Measurements from ENCODE around the gene OR2H2. TPM values are rescaled to one million over a fixed set of nuclear protein-coding genes. Genes with fewer than 3 reads are reported as not detected.

Gene OR2H2
- total RNA-seq, 1 experiment from 2014 or later, result not detected

DNA sequence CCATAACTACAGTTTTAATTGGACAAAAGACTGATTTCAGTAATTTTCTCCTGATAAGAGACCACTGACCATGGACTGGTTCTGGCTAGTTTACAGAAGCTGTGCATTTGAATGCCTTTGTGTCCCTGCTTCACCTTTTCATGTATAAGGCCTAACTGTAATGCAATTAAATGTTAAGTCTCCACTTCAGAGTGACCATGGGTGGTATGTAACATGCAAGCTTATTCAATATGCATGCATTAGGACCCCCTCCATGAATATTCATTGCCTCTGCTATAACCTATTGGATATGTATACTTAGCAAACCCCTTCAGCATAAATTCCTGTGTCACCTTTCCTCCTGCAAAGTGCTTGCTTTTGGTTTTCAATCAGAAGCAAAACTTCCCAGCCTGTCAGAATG lies 27.6 kb upstream of the OR2H2 start:
- no peak overlapping the region for H3K27ac Mint-ChIP-seq (ENCODE audit: unreplicated experiment)
- CTCF ChIA-PET, result no interaction called here
- no peak overlapping the region for H3K4me3 Mint-ChIP-seq (ENCODE audit: unreplicated experiment)
- Histone ChIP-seq H3K9me3 (no peaks in the 10 kb centered on the region), H3K36me3 (ENCODE audit: control insufficient read depth, insufficient read depth, low read length) (no peaks in the 10 kb centered on the region), H3K4me1 (peaks cover 20% of the 10 kb centered on the region; the same call in 1 of the 2 replicates), H3K27me3 (replicated peaks; ENCODE audit: control insufficient read depth, insufficient read depth, low read length) (no peaks in the 10 kb centered on the region), H3K4me3 (ENCODE audit: low read depth, low read length) (no peak overlapping the region)
- DNase-seq, result no peak
- no TSS peak for BruUV-seq (replicated peaks)
- H3K36me3 Mint-ChIP-seq (ENCODE audit: insufficient read depth, unreplicated experiment), result no peaks in the 10 kb centered on the region
- no peaks in the 10 kb centered on the region for H3K27me3 Mint-ChIP-seq (ENCODE audit: insufficient read depth, unreplicated experiment)
- H3K4me1 Mint-ChIP-seq (ENCODE audit: low read depth, unreplicated experiment), result peaks cover 21% of the 10 kb centered on the region
- intact Hi-C loops (cut with micrococcal nuclease; ENCODE audit: unreplicated experiment), result no loop called here
- peaks cover 34% of the 10 kb centered on the region for H3K9me3 Mint-ChIP-seq (ENCODE audit: unreplicated experiment)
- TF ChIP-seq, protein P1, sequence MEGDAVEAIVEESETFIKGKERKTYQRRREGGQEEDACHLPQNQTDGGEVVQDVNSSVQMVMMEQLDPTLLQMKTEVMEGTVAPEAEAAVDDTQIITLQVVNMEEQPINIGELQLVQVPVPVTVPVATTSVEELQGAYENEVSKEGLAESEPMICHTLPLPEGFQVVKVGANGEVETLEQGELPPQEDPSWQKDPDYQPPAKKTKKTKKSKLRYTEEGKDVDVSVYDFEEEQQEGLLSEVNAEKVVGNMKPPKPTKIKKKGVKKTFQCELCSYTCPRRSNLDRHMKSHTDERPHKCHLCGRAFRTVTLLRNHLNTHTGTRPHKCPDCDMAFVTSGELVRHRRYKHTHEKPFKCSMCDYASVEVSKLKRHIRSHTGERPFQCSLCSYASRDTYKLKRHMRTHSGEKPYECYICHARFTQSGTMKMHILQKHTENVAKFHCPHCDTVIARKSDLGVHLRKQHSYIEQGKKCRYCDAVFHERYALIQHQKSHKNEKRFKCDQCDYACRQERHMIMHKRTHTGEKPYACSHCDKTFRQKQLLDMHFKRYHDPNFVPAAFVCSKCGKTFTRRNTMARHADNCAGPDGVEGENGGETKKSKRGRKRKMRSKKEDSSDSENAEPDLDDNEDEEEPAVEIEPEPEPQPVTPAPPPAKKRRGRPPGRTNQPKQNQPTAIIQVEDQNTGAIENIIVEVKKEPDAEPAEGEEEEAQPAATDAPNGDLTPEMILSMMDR (IDR thresholded peaks at IDR 0.05; ENCODE audit: insufficient read depth in 1 of 2, low read depth in 1 of 2, low read length in 1 of 2, severe bottlenecking in 1 of 2, unreplicated experiment in 1 of 2), result no peak
- POLR2A ChIA-PET, result no interaction called here

DNA sequence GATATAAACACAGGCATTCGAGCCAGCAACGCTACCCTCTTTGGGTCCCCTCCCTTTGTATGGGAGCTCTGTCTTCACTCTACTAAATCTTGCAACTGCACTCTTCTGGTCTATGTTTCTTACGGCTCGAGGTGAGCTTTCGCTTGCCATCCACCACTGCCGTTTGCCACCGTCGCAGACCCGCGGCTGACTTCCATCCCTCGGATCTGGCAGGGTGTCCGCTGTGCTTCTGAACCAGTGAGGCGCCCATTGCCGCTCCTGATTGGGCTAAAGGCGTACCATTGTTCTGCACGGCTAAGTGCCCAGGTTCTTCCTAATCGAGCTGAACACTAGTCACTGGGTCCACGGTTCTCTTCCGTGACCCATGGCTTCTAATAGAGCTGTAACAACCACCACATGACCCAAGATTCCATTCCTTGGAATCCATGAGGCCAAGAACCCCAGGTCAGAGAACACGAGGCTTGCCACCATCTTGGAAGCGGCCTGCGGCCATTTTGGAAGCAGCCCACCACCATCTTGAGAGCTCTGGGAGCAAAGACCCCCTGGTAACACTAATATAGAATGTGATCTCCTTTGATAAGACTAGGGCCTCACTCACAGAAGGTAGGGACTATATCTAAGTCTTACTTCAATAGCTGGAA lies 26.4 kb upstream of the OR2H2 start:
- Mint-ChIP-seq H3K9me3 (ENCODE audit: unreplicated experiment) (peaks cover 35% of the 10 kb centered on the region), H3K4me3 (ENCODE audit: unreplicated experiment) (no peak overlapping the region), H3K27me3 (ENCODE audit: insufficient read depth, unreplicated experiment) (no peaks in the 10 kb centered on the region), H3K36me3 (ENCODE audit: insufficient read depth, unreplicated experiment) (no peaks in the 10 kb centered on the region), H3K27ac (ENCODE audit: unreplicated experiment) (no peak overlapping the region), H3K4me1 (ENCODE audit: low read depth, unreplicated experiment) (peaks cover 21% of the 10 kb centered on the region)
- no peaks in the 10 kb centered on the region for H3K27me3 ChIP-seq (replicated peaks; ENCODE audit: control insufficient read depth, insufficient read depth, low read length)
- DNase-seq, result no peak
- ChIA-PET POLR2A (no interaction called here), CTCF (interaction anchor here (1.0 kb wide), 1 partner anchor 95 kb away, joined by 3 read pairs; no protein-coding TSS in a partner anchor)
- TF ChIP-seq, protein P1 (IDR thresholded peaks at IDR 0.05; ENCODE audit: insufficient read depth in 1 of 2, low read depth in 1 of 2, low read length in 1 of 2, severe bottlenecking in 1 of 2, unreplicated experiment in 1 of 2), result no peak
- H3K36me3 ChIP-seq (ENCODE audit: control insufficient read depth, insufficient read depth, low read length), result no peaks in the 10 kb centered on the region
- BruUV-seq (replicated peaks), result no TSS peak
- intact Hi-C loops (cut with micrococcal nuclease; ENCODE audit: unreplicated experiment), result no loop called here
- H3K4me3 ChIP-seq (ENCODE audit: low read depth, low read length), result no peak overlapping the region
- H3K4me1 ChIP-seq, result peaks cover 20% of the 10 kb centered on the region; the same call in 1 of the 2 replicates
- no peaks in the 10 kb centered on the region for H3K9me3 ChIP-seq

DNA sequence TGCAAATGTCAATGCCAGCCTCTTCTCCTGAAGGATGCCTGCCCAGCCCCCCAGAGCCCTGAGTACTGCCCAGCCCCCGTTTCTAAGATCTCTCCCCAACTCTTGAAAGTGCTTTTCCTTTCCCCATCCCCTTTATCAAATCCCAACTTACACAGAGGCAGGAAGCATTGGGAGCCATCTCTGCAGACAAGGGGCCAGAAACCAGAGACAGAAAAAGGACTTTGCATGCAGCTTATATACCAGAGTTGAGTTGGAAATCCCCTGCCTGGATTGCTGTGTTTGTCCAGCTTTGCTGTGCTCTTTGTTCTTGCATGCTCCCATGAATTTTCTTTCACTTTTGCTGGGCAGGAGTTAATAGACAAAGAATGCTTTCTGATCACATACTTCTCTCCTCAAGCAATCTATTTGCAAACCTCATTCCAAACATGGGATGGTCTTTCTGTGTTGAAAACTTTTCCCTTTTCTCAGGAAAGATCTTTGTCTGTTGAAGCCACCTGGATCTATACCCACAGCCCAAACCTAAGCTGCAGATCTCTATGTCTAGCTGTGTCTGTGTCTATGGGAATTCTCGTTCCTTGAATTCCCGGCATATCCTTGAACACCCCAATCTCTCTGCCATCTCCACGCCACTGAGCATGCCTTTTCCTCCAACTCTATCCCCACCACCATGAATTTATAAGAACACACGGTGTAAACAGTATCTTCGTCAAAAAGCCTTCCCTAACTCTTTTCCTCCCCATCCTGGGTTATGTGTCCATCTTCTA lies 25.2 kb upstream of the OR2H2 start, which contains the start of gene UBD:
Gene UBD, minus strand, starts transcription at position 209 of the 764 bp plus-strand sequence. Its CDS starts 31 bp downstream, at position 178.
- Histone ChIP-seq H3K9me3 (no peaks in the 10 kb centered on the region), H3K36me3 (ENCODE audit: control insufficient read depth, insufficient read depth, low read length) (no peaks in the 10 kb centered on the region), H3K4me1 (peaks cover 20% of the 10 kb centered on the region; the same call in 1 of the 2 replicates), H3K4me3 (ENCODE audit: low read depth, low read length) (no peak within 1 kb of the TSS), H3K27me3 (replicated peaks; ENCODE audit: control insufficient read depth, insufficient read depth, low read length) (no peaks in the 10 kb centered on the region)
- no TSS peak for BruUV-seq (replicated peaks)
- Mint-ChIP-seq H3K27me3 (ENCODE audit: insufficient read depth, unreplicated experiment) (no peaks in the 10 kb centered on the region), H3K4me3 (ENCODE audit: unreplicated experiment) (peak within 1 kb of the TSS; percentile 38), H3K27ac (ENCODE audit: unreplicated experiment) (peak within 1 kb of the TSS; percentile 17), H3K9me3 (ENCODE audit: unreplicated experiment) (peaks cover 29% of the 10 kb centered on the region), H3K4me1 (ENCODE audit: low read depth, unreplicated experiment) (peaks cover 21% of the 10 kb centered on the region), H3K36me3 (ENCODE audit: insufficient read depth, unreplicated experiment) (no peaks in the 10 kb centered on the region)
- peak in 1 of 2 experiments; percentile 5 for DNase-seq
- ChIA-PET CTCF (interaction anchor here (1.0 kb wide), 1 partner anchor 94 kb away, joined by 3 read pairs; no protein-coding TSS in a partner anchor), POLR2A (interaction anchor here (0.5 kb wide), 1 partner anchor 1224 kb away, joined by 3 read pairs; no protein-coding TSS in a partner anchor)
- intact Hi-C loops (cut with micrococcal nuclease; ENCODE audit: unreplicated experiment), result no loop called here
- TF ChIP-seq, protein P1 (IDR thresholded peaks at IDR 0.05; ENCODE audit: insufficient read depth in 1 of 2, low read depth in 1 of 2, low read length in 1 of 2, severe bottlenecking in 1 of 2, unreplicated experiment in 1 of 2), result no peak

Measured in Caco-2 (cell line).